ENCODE data around the gene CTU1. TPM values are rescaled to one million over a fixed set of nuclear protein-coding genes. Genes with fewer than 3 reads are reported as not detected.

The CTU1 gene
- total RNA-seq, 1 donor from 2014 or later, result 7.8 TPM

GRCh38 chr19:51107406-51108065, 673 bp downstream of the CTU1 start:
- no peak for TF ChIP-seq CTCF (IDR thresholded peaks at IDR 0.05)
- ChIA-PET POLR2A (no interaction called here), CTCF (no interaction called here)
- ATAC-seq (ENCODE audit: low read depth), result no peak
- DNase-seq, result no peak
- H3K27me3 Mint-ChIP-seq, result peaks cover 2% of the 10 kb centered on the region
- intact Hi-C loops (cut with micrococcal nuclease), result loop anchor here (1.0 to 10.0 kb wide), 3 partner anchors 487 to 763 kb away; partner anchors contain the start of gene JOSD2
- no peaks in the 10 kb centered on the region for H3K9me3 Mint-ChIP-seq
- H3K4me1 Mint-ChIP-seq, result peaks cover 29% of the 10 kb centered on the region
- peak overlapping the region; percentile 93 for H3K4me3 Mint-ChIP-seq
- peak overlapping the region; percentile 96 for H3K27ac Mint-ChIP-seq
- peaks cover 41% of the 10 kb centered on the region for H3K36me3 Mint-ChIP-seq (ENCODE audit: low read depth)

- no peaks in the 10 kb centered on the region for H3K27me3 Mint-ChIP-seq
- no peak overlapping the region for H3K4me3 Mint-ChIP-seq
- peaks cover 72% of the 10 kb centered on the region for H3K36me3 Mint-ChIP-seq (ENCODE audit: low read depth)
- ChIA-PET CTCF (no interaction called here), POLR2A (no interaction called here)
- TF ChIP-seq CTCF (IDR thresholded peaks at IDR 0.05), result no peak
- intact Hi-C loops (cut with micrococcal nuclease), result loop anchor here (10.0 kb wide), 1 partner anchor 759 kb away; no protein-coding TSS in a partner anchor
- no peak overlapping the region for H3K27ac Mint-ChIP-seq
- ATAC-seq (ENCODE audit: low read depth), result no peak
- H3K4me1 Mint-ChIP-seq, result peaks cover 29% of the 10 kb centered on the region
- no peaks in the 10 kb centered on the region for H3K9me3 Mint-ChIP-seq
- DNase-seq, result no peak
Measured at GRCh38 chr19:51103926-51104341, 4.3 kb downstream of the CTU1 start.

- TF ChIP-seq CTCF (IDR thresholded peaks at IDR 0.05), result no peak
- H3K27ac Mint-ChIP-seq, result no peak overlapping the region
- ChIA-PET POLR2A (no interaction called here), CTCF (no interaction called here)
- DNase-seq (no peak), ATAC-seq (ENCODE audit: low read depth) (no peak)
- H3K4me3 Mint-ChIP-seq, result no peak overlapping the region
- peaks cover 67% of the 10 kb centered on the region for H3K36me3 Mint-ChIP-seq (ENCODE audit: low read depth)
- H3K27me3 Mint-ChIP-seq, result no peaks in the 10 kb centered on the region
- peaks cover 21% of the 10 kb centered on the region for H3K4me1 Mint-ChIP-seq
- no peaks in the 10 kb centered on the region for H3K9me3 Mint-ChIP-seq
- intact Hi-C loops (cut with micrococcal nuclease), result loop anchor here (10.0 kb wide), 1 partner anchor 758 kb away; no protein-coding TSS in a partner anchor
Measured at GRCh38 chr19:51102991-51103390, 5.2 kb downstream of the CTU1 start.

GRCh38 chr19:51101171-51101865, 6.9 kb downstream of the CTU1 start:
- no peak overlapping the region for H3K27ac Mint-ChIP-seq
- DNase-seq (no peak), ATAC-seq (ENCODE audit: low read depth) (no peak)
- ChIA-PET POLR2A (interaction anchor here (0.9 kb wide), 1 partner anchor 296 kb away, joined by 3 read pairs; no protein-coding TSS in a partner anchor), CTCF (no interaction called here)
- peaks cover 9% of the 10 kb centered on the region for H3K4me1 Mint-ChIP-seq
- no peaks in the 10 kb centered on the region for H3K27me3 Mint-ChIP-seq
- intact Hi-C loops (cut with micrococcal nuclease), result loop anchor here (10.0 kb wide), 1 partner anchor 757 kb away; no protein-coding TSS in a partner anchor
- H3K36me3 Mint-ChIP-seq (ENCODE audit: low read depth), result peaks cover 77% of the 10 kb centered on the region
- no peak for TF ChIP-seq CTCF (IDR thresholded peaks at IDR 0.05)
- no peak overlapping the region for H3K4me3 Mint-ChIP-seq
- no peaks in the 10 kb centered on the region for H3K9me3 Mint-ChIP-seq

GRCh38 chr19:51100601-51101000, 7.6 kb downstream of the CTU1 start:
- POLR2A ChIA-PET, result no interaction called here
- Mint-ChIP-seq H3K27me3 (no peaks in the 10 kb centered on the region), H3K9me3 (no peaks in the 10 kb centered on the region), H3K36me3 (ENCODE audit: low read depth) (peaks cover 75% of the 10 kb centered on the region), H3K4me3 (no peak overlapping the region), H3K27ac (no peak overlapping the region), H3K4me1 (peaks cover 5% of the 10 kb centered on the region)
- intact Hi-C loops (cut with micrococcal nuclease), result loop anchor here (10.0 kb wide), 1 partner anchor 756 kb away; no protein-coding TSS in a partner anchor
- CTCF ChIA-PET, result no interaction called here
- DNase-seq (no peak), ATAC-seq (ENCODE audit: low read depth) (no peak)
- no peak for TF ChIP-seq CTCF (IDR thresholded peaks at IDR 0.05)
